HepG2 (cell line): Measurements from ENCODE around the gene NFE2L1. TPM values are rescaled to one million over a fixed set of nuclear protein-coding genes. Genes with fewer than 3 reads are reported as not detected.
A peak's percentile ranks its signal among the peaks of the same experiment; 100 is the strongest.

Experiments
- CCAR2 ChIP-seq: fragments of 200-400 bp; formaldehyde crosslinking; optimal IDR thresholded peaks from 2 replicates; pipeline ENCODE3; 2018; ENCODE audit warnings: low read depth, mild to moderate bottlenecking, low read length, moderate library complexity
- GABPA ChIP-seq, 2 experiments: IDR thresholded peaks; 2 replicates each; pipeline ENCODE4 v1.6.1; 2011 to 2016; ENCODE audit warnings: low read depth in 2 of 2, low read length in 1 of 2, missing biosample characterization in 1 of 2, missing genetic modification characterization in 1 of 2
- HIVEP1 ChIP-seq: sonication (generic); formaldehyde crosslinking; IDR thresholded peaks from 2 replicates; pipeline ENCODE4 v1.4.0; 2020; ENCODE audit warnings: mild to moderate bottlenecking, missing genetic modification reagents
- NFYB ChIP-seq: sonication (generic); formaldehyde crosslinking; IDR thresholded peaks from 2 replicates; pipeline ENCODE4 v1.4.0; 2020; ENCODE audit warnings: missing genetic modification reagents
- NR2F1 ChIP-seq, 2 experiments: fragments of 450-650 bp in 1 of 2; formaldehyde crosslinking in 1 of 2; IDR thresholded peaks; 2 replicates each; pipeline versions ENCODE4 v1.5.0 to v1.6.1; 2016 to 2020; ENCODE audit warnings: mild to moderate bottlenecking in 1 of 2, missing compliant biosample characterization in 1 of 2, missing genetic modification reagents in 1 of 2, moderate library complexity in 1 of 2
- TIGD3 ChIP-seq: sonication (generic); formaldehyde crosslinking; IDR thresholded peaks from 2 replicates; pipeline ENCODE4 v1.5.1; 2020; ENCODE audit warnings: mild to moderate bottlenecking, missing genetic modification reagents, borderline replicate concordance
- XRCC5 ChIP-seq: fragments of 200-400 bp; formaldehyde crosslinking; optimal IDR thresholded peaks from 2 replicates; pipeline ENCODE3; 2017; ENCODE audit warnings: mild to moderate bottlenecking, low read length
- ZNF101 ChIP-seq: sonication (generic); formaldehyde crosslinking; IDR thresholded peaks from 2 replicates; pipeline ENCODE4 v1.4.0; 2020; ENCODE audit warnings: mild to moderate bottlenecking, low read depth, missing genetic modification reagents, borderline replicate concordance
- ZNF280D ChIP-seq: sonication (generic); formaldehyde crosslinking; IDR thresholded peaks from 2 replicates; pipeline ENCODE4 v1.5.1; 2020; ENCODE audit warnings: mild to moderate bottlenecking, missing genetic modification reagents
- ZNF34 ChIP-seq: sonication (generic); formaldehyde crosslinking; IDR thresholded peaks from 2 replicates; pipeline ENCODE4 v1.4.0; 2020; ENCODE audit warnings: mild to moderate bottlenecking, missing genetic modification reagents, borderline replicate concordance
- ZNF577 ChIP-seq: sonication (generic); formaldehyde crosslinking; IDR thresholded peaks from 2 replicates; pipeline ENCODE4 v1.4.0; 2020; ENCODE audit warnings: mild to moderate bottlenecking, low read depth, missing genetic modification reagents, borderline replicate concordance
- ZNF7 ChIP-seq: IDR thresholded peaks from 2 replicates; pipeline ENCODE4 v1.6.1; 2016; ENCODE audit warnings: missing biosample characterization, missing genetic modification reagents
- polyA plus RNA-seq, 8 experiments: library from polyadenylated mRNA; depleted of rRNA in 3 of 8; stranded (reverse) in 7 of 8; unstranded in 1 of 8; fragments of >200 nt; fragmentation: Illumina TruSeq in 4 of 8; extraction: Trizol in 4 of 8; gene quantifications; 2 replicates each; pipeline versions ENCODE4 v1.2.1 to v1.2.3, GENCODE V29; 2011 to 2016; ENCODE audit warnings: low read depth in 4 of 8, missing spikeins in 1 of 8, mixed read lengths in 1 of 8; ENCODE audit not compliant: insufficient read depth in 1 of 8
- total RNA-seq, 5 experiments: library from RNA; depleted of rRNA; stranded (reverse); fragments of >200 nt; fragmentation: Illumina TruSeq; extraction: Trizol; gene quantifications; 2 replicates each; pipeline ENCODE4 v1.2.3, GENCODE V29; 2016; ENCODE audit warnings: low read depth in 1 of 5
- TF ChIP-seq, protein P1 (sequence below): sonication (generic); formaldehyde crosslinking; IDR thresholded peaks from 2 replicates; pipeline ENCODE4 v1.5.1; 2020; ENCODE audit warnings: mild to moderate bottlenecking, missing genetic modification reagents, moderate library complexity
- TF ChIP-seq, protein P2 (sequence below): sonication (generic); formaldehyde crosslinking; IDR thresholded peaks from 2 replicates; pipeline ENCODE4 v1.4.0; 2020; ENCODE audit warnings: missing genetic modification reagents

Gene NFE2L1
- total and polyA plus RNA-seq, 2 of the 13 experiments (the other 11 are each of a cell fraction or from before 2014, with no cell fraction given): 67.0 to 234 TPM

DNA sequence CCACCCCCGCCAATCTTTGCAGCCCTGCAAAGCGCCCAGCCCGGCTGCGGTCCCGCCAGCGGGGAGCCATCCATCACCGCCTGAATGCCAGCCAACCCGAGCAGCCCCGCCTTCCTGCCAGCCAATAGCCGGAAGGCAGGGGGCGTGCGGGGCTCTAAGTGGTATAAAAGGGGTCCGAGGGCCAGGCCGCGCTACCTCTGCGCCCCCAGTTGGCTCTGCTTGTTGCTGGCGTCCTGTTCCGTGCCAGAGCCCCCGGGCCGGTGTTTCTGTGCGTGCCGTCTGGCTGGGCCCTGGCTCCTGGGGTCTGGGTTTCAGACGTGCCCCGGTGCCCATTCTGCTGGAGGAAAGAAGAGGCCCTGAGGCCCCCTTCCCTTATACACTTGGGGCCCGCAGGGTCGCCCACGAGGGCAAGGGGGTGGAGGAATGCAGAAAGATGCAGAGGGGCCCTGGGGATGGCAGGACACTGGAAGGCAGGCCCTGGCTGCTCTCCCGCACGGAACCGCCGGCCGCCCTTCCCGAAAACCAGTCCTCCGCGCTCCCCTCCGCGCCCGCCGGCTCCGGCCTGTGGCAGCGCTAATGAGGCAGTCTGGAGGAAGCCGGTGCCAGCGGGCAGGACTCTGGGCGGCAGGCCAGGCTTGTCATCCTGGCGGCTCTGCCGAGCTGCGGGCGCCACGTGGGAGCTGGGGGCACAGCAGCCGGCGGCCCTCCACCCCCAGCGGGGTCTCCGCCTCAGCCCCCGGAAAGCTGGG lies 24.6 kb upstream of the NFE2L1 start (continued):
- TF ChIP-seq ZNF280D (CRISPR knock-in tag) (no peak), XRCC5 (peak; percentile 50), NFYB (CRISPR knock-in tag) (peak; percentile 71), ZNF7 (CRISPR knock-in tag) (no peak), CCAR2 (no peak), ZNF34 (CRISPR knock-in tag) (no peak), ZNF577 (CRISPR knock-in tag) (no peak), NR2F1 (CRISPR knock-in tag; IDR thresholded peaks at IDR 0.05) (no peak), ZNF101 (CRISPR knock-in tag) (no peak), TIGD3 (CRISPR knock-in tag) (no peak), GABPA (IDR thresholded peaks at IDR 0.05; ENCODE audit: low read depth, low read length) (no peak), GABPA (CRISPR knock-in tag; IDR thresholded peaks at IDR 0.05; ENCODE audit: low read depth) (no peak), HIVEP1 (CRISPR knock-in tag) (0 out of 2 replicates have a peak, but pooled peaks have one; percentile 41)
- TF ChIP-seq, protein P1, sequence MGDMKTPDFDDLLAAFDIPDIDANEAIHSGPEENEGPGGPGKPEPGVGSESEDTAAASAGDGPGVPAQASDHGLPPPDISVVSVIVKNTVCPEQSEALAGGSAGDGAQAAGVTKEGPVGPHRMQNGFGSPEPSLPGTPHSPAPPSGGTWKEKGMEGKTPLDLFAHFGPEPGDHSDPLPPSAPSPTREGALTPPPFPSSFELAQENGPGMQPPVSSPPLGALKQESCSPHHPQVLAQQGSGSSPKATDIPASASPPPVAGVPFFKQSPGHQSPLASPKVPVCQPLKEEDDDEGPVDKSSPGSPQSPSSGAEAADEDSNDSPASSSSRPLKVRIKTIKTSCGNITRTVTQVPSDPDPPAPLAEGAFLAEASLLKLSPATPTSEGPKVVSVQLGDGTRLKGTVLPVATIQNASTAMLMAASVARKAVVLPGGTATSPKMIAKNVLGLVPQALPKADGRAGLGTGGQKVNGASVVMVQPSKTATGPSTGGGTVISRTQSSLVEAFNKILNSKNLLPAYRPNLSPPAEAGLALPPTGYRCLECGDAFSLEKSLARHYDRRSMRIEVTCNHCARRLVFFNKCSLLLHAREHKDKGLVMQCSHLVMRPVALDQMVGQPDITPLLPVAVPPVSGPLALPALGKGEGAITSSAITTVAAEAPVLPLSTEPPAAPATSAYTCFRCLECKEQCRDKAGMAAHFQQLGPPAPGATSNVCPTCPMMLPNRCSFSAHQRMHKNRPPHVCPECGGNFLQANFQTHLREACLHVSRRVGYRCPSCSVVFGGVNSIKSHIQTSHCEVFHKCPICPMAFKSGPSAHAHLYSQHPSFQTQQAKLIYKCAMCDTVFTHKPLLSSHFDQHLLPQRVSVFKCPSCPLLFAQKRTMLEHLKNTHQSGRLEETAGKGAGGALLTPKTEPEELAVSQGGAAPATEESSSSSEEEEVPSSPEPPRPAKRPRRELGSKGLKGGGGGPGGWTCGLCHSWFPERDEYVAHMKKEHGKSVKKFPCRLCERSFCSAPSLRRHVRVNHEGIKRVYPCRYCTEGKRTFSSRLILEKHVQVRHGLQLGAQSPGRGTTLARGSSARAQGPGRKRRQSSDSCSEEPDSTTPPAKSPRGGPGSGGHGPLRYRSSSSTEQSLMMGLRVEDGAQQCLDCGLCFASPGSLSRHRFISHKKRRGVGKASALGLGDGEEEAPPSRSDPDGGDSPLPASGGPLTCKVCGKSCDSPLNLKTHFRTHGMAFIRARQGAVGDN (CRISPR knock-in tag): peak; percentile 75
- TF ChIP-seq, protein P2, sequence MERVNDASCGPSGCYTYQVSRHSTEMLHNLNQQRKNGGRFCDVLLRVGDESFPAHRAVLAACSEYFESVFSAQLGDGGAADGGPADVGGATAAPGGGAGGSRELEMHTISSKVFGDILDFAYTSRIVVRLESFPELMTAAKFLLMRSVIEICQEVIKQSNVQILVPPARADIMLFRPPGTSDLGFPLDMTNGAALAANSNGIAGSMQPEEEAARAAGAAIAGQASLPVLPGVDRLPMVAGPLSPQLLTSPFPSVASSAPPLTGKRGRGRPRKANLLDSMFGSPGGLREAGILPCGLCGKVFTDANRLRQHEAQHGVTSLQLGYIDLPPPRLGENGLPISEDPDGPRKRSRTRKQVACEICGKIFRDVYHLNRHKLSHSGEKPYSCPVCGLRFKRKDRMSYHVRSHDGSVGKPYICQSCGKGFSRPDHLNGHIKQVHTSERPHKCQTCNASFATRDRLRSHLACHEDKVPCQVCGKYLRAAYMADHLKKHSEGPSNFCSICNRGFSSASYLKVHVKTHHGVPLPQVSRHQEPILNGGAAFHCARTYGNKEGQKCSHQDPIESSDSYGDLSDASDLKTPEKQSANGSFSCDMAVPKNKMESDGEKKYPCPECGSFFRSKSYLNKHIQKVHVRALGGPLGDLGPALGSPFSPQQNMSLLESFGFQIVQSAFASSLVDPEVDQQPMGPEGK (CRISPR knock-in tag): peak; percentile 45
